MCF 10A (cell line): ENCODE measurements around the gene SLC39A8. TPM values are rescaled to one million over a fixed set of nuclear protein-coding genes. Genes with fewer than 3 reads are reported as not detected.
A peak's percentile ranks its signal among the peaks of the same experiment; 100 is the strongest.

ENCODE experiments used
- BruUV-seq: library from RNA; stranded (reverse); fragments of 400-500 nt; replicated peaks from 2 replicates; lab custom pipeline; 2021; lab: Mats Ljungman, UMichigan
- CTCF ChIA-PET: fragments of 300-600 bp; sonication (Branson Sonifier 250); formaldehyde crosslinking; extraction: SDS; loops from one replicate; lab custom pipeline; 2021; ENCODE audit warnings: antibody characterized with exemption, inconsistent platforms; lab: Yijun Ruan, JAX
- POLR2A ChIA-PET: fragments of 300-600, 350-650 bp; sonication (Branson Sonifier 250); formaldehyde crosslinking; extraction: SDS; loops from one replicate; lab custom pipeline; 2020; ENCODE audit warnings: antibody characterized with exemption, inconsistent platforms; lab: Yijun Ruan, JAX
- DNase-seq: peaks from one replicate; pipeline ENCODE4 v3.0.0-alpha.2; 2018; ENCODE audit not compliant: unreplicated experiment
- H3K27ac Mint-ChIP-seq: one replicate; pipeline ENCODE4 v1.8.0; 2022; ENCODE audit warnings: mild to moderate bottlenecking, low read depth, mixed read lengths; ENCODE audit not compliant: unreplicated experiment
- H3K27me3 Mint-ChIP-seq: one replicate; pipeline ENCODE4 v1.8.0; 2022; ENCODE audit warnings: mixed read lengths; ENCODE audit not compliant: insufficient read depth, unreplicated experiment
- H3K36me3 Mint-ChIP-seq: one replicate; pipeline ENCODE4 v1.8.0; 2022; ENCODE audit warnings: mild to moderate bottlenecking, moderate library complexity, mixed read lengths; ENCODE audit not compliant: insufficient read depth, unreplicated experiment
- H3K4me1 Mint-ChIP-seq: one replicate; pipeline ENCODE4 v1.8.0; 2022; ENCODE audit warnings: mixed read lengths; ENCODE audit not compliant: insufficient read depth, unreplicated experiment
- H3K4me3 Mint-ChIP-seq: one replicate; pipeline ENCODE4 v1.8.0; 2022; ENCODE audit warnings: mild to moderate bottlenecking, moderate library complexity, mixed read lengths; ENCODE audit not compliant: unreplicated experiment
- H3K9me3 Mint-ChIP-seq: one replicate; pipeline ENCODE4 v1.8.0; 2022; ENCODE audit warnings: mixed read lengths; ENCODE audit not compliant: unreplicated experiment
- CTCF ChIP-seq: fragments of 200-600 bp; IDR thresholded peaks from one replicate; pipeline ENCODE4 v1.8.0; 2022; ENCODE audit warnings: antibody characterized with exemption, mild to moderate bottlenecking; ENCODE audit not compliant: unreplicated experiment
- intact Hi-C: fragments of 100-400 bp; cut with micrococcal nuclease; formaldehyde crosslinking; loops from 2 replicates; pipeline ENCODE4 v1.14.1; 2022
- total RNA-seq: library from RNA; stranded (reverse); gene quantifications from 2 replicates; pipeline ENCODE4 v1.2.3, GENCODE V29; 2022

Gene SLC39A8
- total RNA-seq, 1 experiment from 2014 or later: 43.3 TPM

- no peaks in the 10 kb centered on the region for H3K27me3 Mint-ChIP-seq
- POLR2A ChIA-PET: no interaction called here
- no peak overlapping the region for H3K27ac Mint-ChIP-seq
- no TSS peak for BruUV-seq
- TF ChIP-seq CTCF: no peak
- intact Hi-C loops: no loop called here
- no peak for DNase-seq
- CTCF ChIA-PET: interaction anchor here (0.6 kb wide), 1 partner anchor 170 kb away, joined by 3 read pairs; no protein-coding TSS in a partner anchor
- no peaks in the 10 kb centered on the region for H3K36me3 Mint-ChIP-seq
- peaks cover 7% of the 10 kb centered on the region for H3K9me3 Mint-ChIP-seq
- no peak overlapping the region for H3K4me3 Mint-ChIP-seq
- H3K4me1 Mint-ChIP-seq: no peaks in the 10 kb centered on the region
Observed at GRCh38 chr4:102222838-102223409, 122.4 kb downstream of the SLC39A8 start.

- Mint-ChIP-seq H3K4me1 (peaks cover 6% of the 10 kb centered on the region), H3K4me3 (no peak overlapping the region), H3K27ac (no peak overlapping the region), H3K9me3 (no peaks in the 10 kb centered on the region), H3K36me3 (no peaks in the 10 kb centered on the region), H3K27me3 (no peaks in the 10 kb centered on the region)
- ChIA-PET CTCF (interaction anchor here (0.7 to 1.6 kb wide), 2 partner anchors 44 to 810 kb away, joined by 3 to 5 read pairs; no protein-coding TSS in a partner anchor), POLR2A (no interaction called here)
- no TSS peak for BruUV-seq
- intact Hi-C loops: no loop called here
- TF ChIP-seq CTCF: no peak
- no peak for DNase-seq
Observed at GRCh38 chr4:102219129-102219528, 126.2 kb downstream of the SLC39A8 start.

GRCh38 chr4:102218656-102219055 is 126.6 kb downstream of the SLC39A8 start:
- no peaks in the 10 kb centered on the region for H3K36me3 Mint-ChIP-seq
- ChIA-PET POLR2A (no interaction called here), CTCF (interaction anchor here (0.7 to 1.6 kb wide), 2 partner anchors 44 to 319 kb away, joined by 3 to 5 read pairs; no protein-coding TSS in a partner anchor)
- no TSS peak for BruUV-seq
- H3K27ac Mint-ChIP-seq: no peak overlapping the region
- intact Hi-C loops: no loop called here
- no peaks in the 10 kb centered on the region for H3K9me3 Mint-ChIP-seq
- no peak for DNase-seq
- H3K4me3 Mint-ChIP-seq: no peak overlapping the region
- H3K27me3 Mint-ChIP-seq: no peaks in the 10 kb centered on the region
- peaks cover 6% of the 10 kb centered on the region for H3K4me1 Mint-ChIP-seq
- no peak for TF ChIP-seq CTCF

- Mint-ChIP-seq H3K4me1 (peaks cover 6% of the 10 kb centered on the region), H3K27ac (no peak overlapping the region), H3K36me3 (no peaks in the 10 kb centered on the region), H3K27me3 (no peaks in the 10 kb centered on the region), H3K9me3 (no peaks in the 10 kb centered on the region), H3K4me3 (no peak overlapping the region)
- DNase-seq: peak; percentile 17
- intact Hi-C loops: no loop called here
- CTCF ChIA-PET: interaction anchor here (0.7 to 1.6 kb wide), 3 partner anchors 45 to 318 kb away, joined by 3 to 5 read pairs (median 3); no protein-coding TSS in a partner anchor
- POLR2A ChIA-PET: interaction anchor here (0.5 to 1.2 kb wide), 2 partner anchors 207 to 575 kb away, joined by 3 read pairs; no protein-coding TSS in a partner anchor
- BruUV-seq: no TSS peak
- no peak for TF ChIP-seq CTCF
Observed at GRCh38 chr4:102217775-102218355, 127.4 kb downstream of the SLC39A8 start.
